Fibroblast of lung (primary cell): ENCODE data around the gene PON3. TPM values are rescaled to one million over a fixed set of nuclear protein-coding genes. Genes with fewer than 3 reads are reported as not detected.

ENCODE experiments used
- DNase-seq, 2 donors: peaks; one replicate each; pipeline versions ENCODE4 v3.0.0 to v3.0.0-alpha.2; 2010; ENCODE audit warnings: low read depth in 2 of 2
- H2AFZ ChIP-seq: 2 replicates; pipeline ENCODE4 v1.5.1; 2012; ENCODE audit warnings: low read length, control low read depth, inconsistent platforms
- H3K27ac ChIP-seq: 2 replicates; pipeline ENCODE4 v1.5.1; 2011; ENCODE audit warnings: low read length, control low read depth; ENCODE audit not compliant: insufficient read depth
- H3K27me3 ChIP-seq: 2 replicates; pipeline ENCODE4 v1.5.1; 2011; ENCODE audit warnings: mild to moderate bottlenecking, low read length; ENCODE audit not compliant: control insufficient read depth, insufficient read depth
- H3K36me3 ChIP-seq: 2 replicates; pipeline ENCODE4 v1.5.1; 2011; ENCODE audit warnings: low read length; ENCODE audit not compliant: control insufficient read depth, insufficient read depth
- H3K4me1 ChIP-seq: 2 replicates; pipeline ENCODE4 v1.5.1; 2011; ENCODE audit warnings: low read length; ENCODE audit not compliant: control insufficient read depth, insufficient read depth; ENCODE audit errors: extremely low read depth
- H3K4me2 ChIP-seq: 2 replicates; pipeline ENCODE4 v1.5.1; 2011; ENCODE audit warnings: low read length, control low read depth; ENCODE audit not compliant: insufficient read depth; ENCODE audit errors: extremely low read depth
- H3K4me3 ChIP-seq, 4 experiments: fragments of 200-600 bp in 1 of 4; sonication (generic) in 1 of 4; replicated peaks in 1 of 4; 2 replicates each; pipeline ENCODE4 v1.5.1; 2011 to 2016; ENCODE audit warnings: low read length in 4 of 4, low read depth in 3 of 4, mild to moderate bottlenecking in 3 of 4, control low read depth in 2 of 4, inconsistent platforms in 1 of 4, mixed read lengths in 1 of 4; ENCODE audit not compliant: insufficient read depth in 1 of 4; ENCODE audit errors: control extremely low read depth in 1 of 4
- H3K79me2 ChIP-seq: 2 replicates; pipeline ENCODE4 v1.5.1; 2012; ENCODE audit warnings: mild to moderate bottlenecking, low read length, inconsistent platforms; ENCODE audit not compliant: control insufficient read depth, insufficient read depth
- H3K9ac ChIP-seq: 2 replicates; pipeline ENCODE4 v1.5.1; 2011; ENCODE audit warnings: mild to moderate bottlenecking, low read length, control low read depth; ENCODE audit not compliant: insufficient read depth
- H3K9me3 ChIP-seq: 2 replicates; pipeline ENCODE4 v1.5.1; 2012; ENCODE audit warnings: low read depth, low read length; ENCODE audit not compliant: control insufficient read depth, insufficient read depth
- H4K20me1 ChIP-seq: 2 replicates; pipeline ENCODE4 v1.5.1; 2011; ENCODE audit warnings: low read length; ENCODE audit not compliant: control insufficient read depth, insufficient read depth; ENCODE audit errors: extremely low read depth
- CTCF ChIP-seq, 2 donors: IDR thresholded peaks in 1 of 2; conservative IDR thresholded peaks in 1 of 2; 1 replicate in 1 of 2; 2 replicates in 1 of 2; pipeline ENCODE4 v1.5.1; 2011 to 2012; ENCODE audit warnings: low read length in 2 of 2, control low read depth in 1 of 2, inconsistent platforms in 1 of 2, low read depth in 1 of 2, mild to moderate bottlenecking in 1 of 2
- EZH2 ChIP-seq: IDR thresholded peaks from 2 replicates; pipeline ENCODE4 v1.5.1; 2012; ENCODE audit warnings: low read length, control low read depth, mild to moderate bottlenecking; ENCODE audit errors: missing control alignments
- polyA plus RNA-seq, 2 donors: library from polyadenylated mRNA; depleted of rRNA in 1 of 2; stranded (reverse) in 1 of 2; unstranded in 1 of 2; fragments of >200 nt; gene quantifications; 2 replicates each; pipeline ENCODE4 v1.2.1, GENCODE V29; 2011 to 2012; ENCODE audit warnings: missing spikeins in 1 of 2
- total RNA-seq: library from RNA; depleted of rRNA; stranded (reverse); fragments of >200 nt; gene quantifications from 2 replicates; pipeline ENCODE4 v1.2.1, GENCODE V29; 2014

PON3 gene
- total and polyA plus RNA-seq, 2 donors (not counting 1 experiment from before 2014, with no cell fraction given) = under 0.01 to 0.50 TPM

GRCh38 chr7:95407751-95408150 lies 11.6 kb upstream of the PON3 start:
- H3K4me2 ChIP-seq = no peak overlapping the region
- H4K20me1 ChIP-seq = no peaks in the 10 kb centered on the region
- no peaks in the 10 kb centered on the region for H3K36me3 ChIP-seq
- H2AFZ ChIP-seq = no peak overlapping the region
- no peak overlapping the region for H3K9ac ChIP-seq
- no peak for DNase-seq
- no peak overlapping the region for H3K4me3 ChIP-seq
- TF ChIP-seq CTCF (conservative IDR thresholded peaks at IDR 0.05 in 1 of 2, IDR thresholded peaks at IDR 0.05 in 1 of 2; ENCODE audit: low read depth in 1 of 2, low read length in 2 of 2) (no peak), EZH2 (no peak)
- H3K27ac ChIP-seq = no peak overlapping the region
- H3K27me3 ChIP-seq = no peaks in the 10 kb centered on the region
- H3K4me1 ChIP-seq = no peaks in the 10 kb centered on the region
- no peaks in the 10 kb centered on the region for H3K79me2 ChIP-seq
- H3K9me3 ChIP-seq = no peaks in the 10 kb centered on the region

GRCh38 chr7:95405800-95406199 lies 9.6 kb upstream of the PON3 start:
- Histone ChIP-seq H2AFZ (no peak overlapping the region), H3K4me1 (no peaks in the 10 kb centered on the region), H3K9ac (no peak overlapping the region), H3K9me3 (no peaks in the 10 kb centered on the region), H3K27ac (no peak overlapping the region), H4K20me1 (no peaks in the 10 kb centered on the region), H3K4me2 (no peak overlapping the region), H3K36me3 (no peaks in the 10 kb centered on the region), H3K4me3 (no peak overlapping the region), H3K79me2 (no peaks in the 10 kb centered on the region), H3K27me3 (no peaks in the 10 kb centered on the region)
- no peak for DNase-seq
- no peak for TF ChIP-seq EZH2
- TF ChIP-seq CTCF (conservative IDR thresholded peaks at IDR 0.05 in 1 of 2, IDR thresholded peaks at IDR 0.05 in 1 of 2; ENCODE audit: low read depth in 1 of 2, low read length in 2 of 2) = no peak

- H3K27me3 ChIP-seq = no peaks in the 10 kb centered on the region
- no peak overlapping the region for H3K4me2 ChIP-seq
- no peak overlapping the region for H3K9ac ChIP-seq
- no peak overlapping the region for H2AFZ ChIP-seq
- no peak overlapping the region for H3K4me3 ChIP-seq
- no peaks in the 10 kb centered on the region for H3K36me3 ChIP-seq
- TF ChIP-seq EZH2 (no peak), CTCF (conservative IDR thresholded peaks at IDR 0.05 in 1 of 2, IDR thresholded peaks at IDR 0.05 in 1 of 2; ENCODE audit: low read depth in 1 of 2, low read length in 2 of 2) (no peak)
- no peaks in the 10 kb centered on the region for H3K4me1 ChIP-seq
- H4K20me1 ChIP-seq = no peaks in the 10 kb centered on the region
- DNase-seq = no peak
- no peak overlapping the region for H3K27ac ChIP-seq
- no peaks in the 10 kb centered on the region for H3K79me2 ChIP-seq
- H3K9me3 ChIP-seq = no peaks in the 10 kb centered on the region
Measured at GRCh38 chr7:95405208-95405607, 9.0 kb upstream of the PON3 start.
